ENCODE results near the gene NDUFS5.

GRCh38 chr1:39003281-39003680, 22.9 kb upstream of the NDUFS5 start:
- no peak for TF ChIP-seq CTCF (IDR thresholded peaks at IDR 0.05)
- no peak for TF ChIP-seq ZFX (IDR thresholded peaks at IDR 0.05; ENCODE audit: borderline replicate concordance)
